ENCODE measurements around the gene ARL3.
A peak's percentile ranks its signal among the peaks of the same experiment; 100 is the strongest.

The ARL3 gene

DNA sequence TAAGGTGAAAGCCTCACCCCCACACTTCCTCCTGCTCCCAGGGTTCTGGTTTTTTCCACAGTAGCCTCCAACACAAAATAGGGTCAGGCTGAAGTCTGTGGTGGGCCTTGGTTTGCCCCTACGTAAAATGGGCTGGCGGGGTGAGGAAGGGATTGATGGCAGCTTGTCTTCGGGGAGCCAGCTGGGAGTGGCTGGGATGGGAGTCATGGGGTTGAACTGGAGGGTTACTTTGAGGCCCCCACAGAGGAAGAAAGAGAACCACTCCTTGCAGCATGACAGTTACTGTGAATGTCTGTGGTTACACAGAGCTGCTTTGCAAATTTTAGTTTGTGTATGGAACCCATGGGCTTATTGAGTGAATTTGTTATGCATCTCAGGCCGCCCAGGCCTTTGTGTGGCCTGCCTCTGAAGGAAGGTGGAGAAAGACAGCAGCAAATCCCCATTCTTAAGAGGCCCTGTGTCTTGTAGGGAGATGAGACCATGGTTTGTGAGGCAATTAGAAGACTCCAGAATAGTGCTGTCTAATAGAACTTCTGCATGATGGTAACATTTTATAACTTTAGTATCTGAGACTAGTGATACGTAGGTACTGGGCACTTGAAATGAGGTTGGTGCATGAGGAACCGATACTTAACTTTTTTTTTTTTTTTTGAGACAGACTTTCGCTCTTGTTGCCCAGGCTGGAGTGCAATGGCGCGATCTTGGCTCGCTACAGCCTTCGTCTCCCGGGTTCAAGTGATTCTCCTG is 61.9 kb downstream of the ARL3 start:
- TF ChIP-seq, protein P1, sequence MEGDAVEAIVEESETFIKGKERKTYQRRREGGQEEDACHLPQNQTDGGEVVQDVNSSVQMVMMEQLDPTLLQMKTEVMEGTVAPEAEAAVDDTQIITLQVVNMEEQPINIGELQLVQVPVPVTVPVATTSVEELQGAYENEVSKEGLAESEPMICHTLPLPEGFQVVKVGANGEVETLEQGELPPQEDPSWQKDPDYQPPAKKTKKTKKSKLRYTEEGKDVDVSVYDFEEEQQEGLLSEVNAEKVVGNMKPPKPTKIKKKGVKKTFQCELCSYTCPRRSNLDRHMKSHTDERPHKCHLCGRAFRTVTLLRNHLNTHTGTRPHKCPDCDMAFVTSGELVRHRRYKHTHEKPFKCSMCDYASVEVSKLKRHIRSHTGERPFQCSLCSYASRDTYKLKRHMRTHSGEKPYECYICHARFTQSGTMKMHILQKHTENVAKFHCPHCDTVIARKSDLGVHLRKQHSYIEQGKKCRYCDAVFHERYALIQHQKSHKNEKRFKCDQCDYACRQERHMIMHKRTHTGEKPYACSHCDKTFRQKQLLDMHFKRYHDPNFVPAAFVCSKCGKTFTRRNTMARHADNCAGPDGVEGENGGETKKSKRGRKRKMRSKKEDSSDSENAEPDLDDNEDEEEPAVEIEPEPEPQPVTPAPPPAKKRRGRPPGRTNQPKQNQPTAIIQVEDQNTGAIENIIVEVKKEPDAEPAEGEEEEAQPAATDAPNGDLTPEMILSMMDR (IDR thresholded peaks at IDR 0.05; ENCODE audit: low read depth, low read length), result no peak
- H3K9me3 ChIP-seq (ENCODE audit: severe bottlenecking), result no peaks in the 10 kb centered on the region
- H3K27ac ChIP-seq, result no peak overlapping the region
- H3K4me3 ChIP-seq (ENCODE audit: low read depth, low read length), result no peak overlapping the region
- peaks cover 46% of the 10 kb centered on the region for H3K36me3 ChIP-seq
- no peak for DNase-seq
- H3K27me3 ChIP-seq (ENCODE audit: insufficient read depth, low read depth, severe bottlenecking), result no peaks in the 10 kb centered on the region

DNA sequence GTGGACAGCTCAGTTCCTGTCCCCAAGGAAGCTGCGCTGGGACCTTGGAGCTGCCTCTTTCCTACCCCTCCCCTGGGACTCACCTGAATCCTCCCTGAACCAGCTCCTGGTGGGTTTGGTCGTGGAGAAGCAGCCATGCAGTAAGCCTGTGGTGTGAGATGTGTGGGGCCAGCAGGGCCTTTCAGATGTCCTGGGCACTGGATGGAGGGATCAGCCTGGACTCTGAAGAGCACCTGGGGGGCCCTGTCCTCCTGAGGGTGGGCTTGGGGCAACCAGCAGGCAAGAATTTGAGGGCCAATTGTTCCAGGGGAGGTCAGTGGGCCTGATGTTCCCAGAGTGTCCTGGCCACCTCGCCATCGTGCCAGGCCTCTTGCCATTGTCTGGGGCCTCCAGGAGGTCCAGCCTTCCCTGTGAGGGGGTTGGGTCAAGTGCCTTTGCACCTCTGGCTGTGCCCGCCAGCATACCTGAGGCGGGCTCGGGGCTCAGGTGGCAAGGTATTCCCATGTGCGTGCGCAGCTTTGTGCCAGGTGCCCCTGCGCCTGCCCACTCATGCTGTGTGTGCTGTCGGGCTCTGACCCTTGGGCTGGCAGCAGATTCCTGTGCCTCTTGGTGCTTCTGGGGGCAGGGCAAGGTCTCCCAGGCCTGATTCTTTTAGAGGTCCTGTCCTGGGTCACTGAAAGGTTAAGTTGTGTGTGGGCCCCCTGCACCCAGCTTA is 62.6 kb downstream of the ARL3 start:
- no peak for DNase-seq
- Histone ChIP-seq H3K9me3 (ENCODE audit: severe bottlenecking) (no peaks in the 10 kb centered on the region), H3K27ac (no peak overlapping the region), H3K4me3 (ENCODE audit: low read depth, low read length) (no peak overlapping the region), H3K36me3 (peaks cover 46% of the 10 kb centered on the region), H3K27me3 (ENCODE audit: insufficient read depth, low read depth, severe bottlenecking) (no peaks in the 10 kb centered on the region)
- TF ChIP-seq, protein P1 (IDR thresholded peaks at IDR 0.05; ENCODE audit: low read depth, low read length), result no peak

DNA sequence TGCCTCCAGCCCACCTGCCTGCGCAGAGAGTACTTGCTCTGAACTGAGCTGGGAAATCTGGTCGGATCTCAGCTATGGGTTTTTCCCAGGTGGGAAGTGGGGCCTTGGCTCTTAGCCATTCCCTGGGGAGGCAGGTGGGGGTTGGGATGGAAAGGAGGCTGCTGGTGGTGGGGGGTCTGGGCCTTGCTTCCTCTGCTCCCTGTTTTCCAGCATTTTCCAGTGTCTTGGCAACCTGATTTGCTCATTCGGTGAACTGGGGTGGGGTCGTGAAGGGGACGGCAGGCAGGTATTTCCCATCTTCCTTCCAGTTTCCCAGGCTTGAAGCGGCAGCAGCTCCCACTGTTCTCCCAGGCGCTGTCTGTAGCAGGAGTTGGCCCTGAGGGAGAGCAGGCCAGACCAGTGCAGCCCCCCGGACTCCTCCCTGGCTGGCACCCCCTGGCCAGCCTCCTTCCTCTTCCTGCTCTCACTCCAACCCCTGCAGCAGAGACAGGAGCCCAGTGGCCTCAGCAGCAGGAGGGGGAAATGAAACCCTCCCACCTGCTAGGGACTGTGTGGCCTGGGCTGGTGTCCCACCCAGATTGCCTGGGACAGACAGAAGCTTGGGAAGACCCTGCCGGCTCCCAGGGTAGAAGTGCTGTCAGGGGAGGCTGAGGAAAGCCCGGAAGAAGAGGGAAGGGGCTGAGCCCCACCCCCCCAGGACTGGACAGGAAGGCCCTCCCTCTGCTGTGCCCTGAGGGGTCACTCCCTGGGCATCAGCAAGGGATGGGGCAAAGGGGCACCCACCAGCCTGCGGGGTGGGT is 63.3 kb downstream of the ARL3 start:
- TF ChIP-seq, protein P1 (IDR thresholded peaks at IDR 0.05; ENCODE audit: low read depth, low read length), result no peak

DNA sequence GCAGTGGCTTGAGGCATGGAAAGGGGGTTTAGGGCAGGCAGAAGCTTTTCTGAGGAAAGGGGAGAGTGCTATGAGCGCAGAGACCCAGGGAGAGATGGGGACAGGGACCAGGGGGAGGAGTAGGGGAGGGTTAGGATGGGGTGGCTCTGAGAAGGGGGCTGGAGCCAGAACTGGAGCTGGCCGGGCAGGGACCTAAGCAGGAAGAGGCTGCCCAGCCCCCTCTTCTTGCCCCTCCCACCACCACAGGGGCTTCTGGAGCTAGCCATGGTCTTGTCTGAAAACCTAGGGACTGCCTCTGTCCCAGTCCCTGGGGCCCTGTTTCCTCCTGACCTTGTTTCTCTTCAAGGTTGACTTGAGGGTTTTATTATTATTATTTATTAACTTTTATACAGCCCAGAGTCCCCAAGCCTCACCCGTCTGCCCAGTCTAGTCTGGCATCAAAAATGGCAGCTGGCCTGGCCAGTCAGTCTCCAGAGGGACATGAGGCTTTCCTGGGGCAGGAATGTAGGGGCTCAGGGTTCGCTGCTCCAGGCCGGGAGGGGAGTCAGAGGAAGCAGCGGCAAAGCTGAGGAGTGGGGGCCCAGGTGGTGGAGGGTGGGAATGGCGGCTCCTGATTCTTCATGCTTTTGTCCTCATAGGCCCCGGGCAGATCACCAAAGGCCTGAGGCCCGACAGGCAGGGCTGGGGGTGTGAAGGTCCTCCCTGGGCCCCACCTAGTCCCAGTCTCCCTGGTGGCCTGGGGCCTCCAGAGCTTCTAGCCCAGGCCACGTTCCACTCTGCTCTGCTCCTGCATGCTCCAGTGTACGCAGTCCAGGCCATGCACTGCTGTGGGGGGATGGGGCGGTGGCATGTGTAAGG is 64.2 kb downstream of the ARL3 start:
- Histone ChIP-seq H3K36me3 (peaks cover 37% of the 10 kb centered on the region), H3K27ac (peak overlapping the region; percentile 37)

More for the DNA sequence above, 63.3 kb downstream of the ARL3 start:
- Histone ChIP-seq H3K36me3 (peaks cover 43% of the 10 kb centered on the region), H3K9me3 (ENCODE audit: severe bottlenecking) (no peaks in the 10 kb centered on the region), H3K4me3 (ENCODE audit: low read depth, low read length) (no peak overlapping the region), H3K27me3 (ENCODE audit: insufficient read depth, low read depth, severe bottlenecking) (no peaks in the 10 kb centered on the region), H3K27ac (no peak overlapping the region)
- DNase-seq, result no peak

More for the DNA sequence above, 64.2 kb downstream of the ARL3 start:
- DNase-seq, result no peak
- Histone ChIP-seq H3K9me3 (ENCODE audit: severe bottlenecking) (no peaks in the 10 kb centered on the region), H3K27me3 (ENCODE audit: insufficient read depth, low read depth, severe bottlenecking) (no peaks in the 10 kb centered on the region), H3K4me3 (ENCODE audit: low read depth, low read length) (no peak overlapping the region)
- TF ChIP-seq, protein P1 (IDR thresholded peaks at IDR 0.05; ENCODE audit: low read depth, low read length), result no peak

Measured in WERI-Rb-1 (cell line).